ENCODE data around the gene TAGAP.

The TAGAP gene

DNA sequence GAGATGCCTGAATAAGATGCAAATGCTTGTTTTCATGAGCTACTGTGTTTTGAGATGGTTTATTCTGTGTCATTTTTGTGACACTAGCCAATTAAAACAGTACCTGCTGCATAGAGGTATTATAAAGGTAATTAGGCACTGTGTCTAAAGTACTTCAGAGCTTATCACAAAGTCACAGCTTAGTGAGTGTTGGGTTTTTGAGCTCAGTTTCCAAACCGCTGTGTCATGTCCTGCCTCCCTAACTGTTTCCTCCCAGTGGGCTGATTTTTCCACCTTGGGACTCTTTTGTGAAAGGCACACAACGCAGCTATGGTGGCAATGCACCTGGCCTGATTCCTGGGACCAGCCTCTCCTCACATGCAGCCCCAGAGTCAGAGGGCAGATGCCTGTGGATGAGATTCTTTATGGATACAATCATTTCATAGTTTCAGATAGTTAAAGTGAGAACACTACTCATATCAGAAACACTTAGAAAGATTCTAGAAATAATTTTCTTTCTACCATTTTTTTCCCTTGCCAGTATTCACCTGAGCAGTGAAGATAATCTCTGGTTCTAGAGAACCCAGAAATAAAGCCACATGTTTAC lies 41.3 kb upstream of the TAGAP start:
- Histone ChIP-seq H3K27me3 (ENCODE audit: control insufficient read depth, low read length) (no peaks in the 10 kb centered on the region), H3K9me3 (ENCODE audit: control insufficient read depth, insufficient read depth, low read length) (no peaks in the 10 kb centered on the region), H3K9me2 (replicated peaks; ENCODE audit: control insufficient read depth, low read length) (no peaks in the 10 kb centered on the region), H3K36me3 (ENCODE audit: control insufficient read depth, low read length) (no peaks in the 10 kb centered on the region), H3K27ac (ENCODE audit: low read depth, low read length) (no peak overlapping the region), H3K4me1 (ENCODE audit: control insufficient read depth, low read length) (peaks cover 64% of the 10 kb centered on the region), H3K4me2 (ENCODE audit: low read length) (no peak overlapping the region), H4K20me1 (ENCODE audit: control insufficient read depth, insufficient read depth, low read depth, low read length) (no peaks in the 10 kb centered on the region), H3K79me2 (ENCODE audit: control insufficient read depth, low read length) (no peaks in the 10 kb centered on the region), H3F3A (ENCODE audit: control insufficient read depth, insufficient read depth) (peaks cover 13% of the 10 kb centered on the region), H3K4me3 (ENCODE audit: low read length) (no peak overlapping the region)
- TF ChIP-seq EZH2phosphoT487 (IDR thresholded peaks at IDR 0.05; ENCODE audit: borderline replicate concordance, low read length), result no peak
- TF ChIP-seq, protein P1, sequence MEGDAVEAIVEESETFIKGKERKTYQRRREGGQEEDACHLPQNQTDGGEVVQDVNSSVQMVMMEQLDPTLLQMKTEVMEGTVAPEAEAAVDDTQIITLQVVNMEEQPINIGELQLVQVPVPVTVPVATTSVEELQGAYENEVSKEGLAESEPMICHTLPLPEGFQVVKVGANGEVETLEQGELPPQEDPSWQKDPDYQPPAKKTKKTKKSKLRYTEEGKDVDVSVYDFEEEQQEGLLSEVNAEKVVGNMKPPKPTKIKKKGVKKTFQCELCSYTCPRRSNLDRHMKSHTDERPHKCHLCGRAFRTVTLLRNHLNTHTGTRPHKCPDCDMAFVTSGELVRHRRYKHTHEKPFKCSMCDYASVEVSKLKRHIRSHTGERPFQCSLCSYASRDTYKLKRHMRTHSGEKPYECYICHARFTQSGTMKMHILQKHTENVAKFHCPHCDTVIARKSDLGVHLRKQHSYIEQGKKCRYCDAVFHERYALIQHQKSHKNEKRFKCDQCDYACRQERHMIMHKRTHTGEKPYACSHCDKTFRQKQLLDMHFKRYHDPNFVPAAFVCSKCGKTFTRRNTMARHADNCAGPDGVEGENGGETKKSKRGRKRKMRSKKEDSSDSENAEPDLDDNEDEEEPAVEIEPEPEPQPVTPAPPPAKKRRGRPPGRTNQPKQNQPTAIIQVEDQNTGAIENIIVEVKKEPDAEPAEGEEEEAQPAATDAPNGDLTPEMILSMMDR (IDR thresholded peaks at IDR 0.05; ENCODE audit: low read depth, low read length, poor library complexity, severe bottlenecking), result no peak

DNA sequence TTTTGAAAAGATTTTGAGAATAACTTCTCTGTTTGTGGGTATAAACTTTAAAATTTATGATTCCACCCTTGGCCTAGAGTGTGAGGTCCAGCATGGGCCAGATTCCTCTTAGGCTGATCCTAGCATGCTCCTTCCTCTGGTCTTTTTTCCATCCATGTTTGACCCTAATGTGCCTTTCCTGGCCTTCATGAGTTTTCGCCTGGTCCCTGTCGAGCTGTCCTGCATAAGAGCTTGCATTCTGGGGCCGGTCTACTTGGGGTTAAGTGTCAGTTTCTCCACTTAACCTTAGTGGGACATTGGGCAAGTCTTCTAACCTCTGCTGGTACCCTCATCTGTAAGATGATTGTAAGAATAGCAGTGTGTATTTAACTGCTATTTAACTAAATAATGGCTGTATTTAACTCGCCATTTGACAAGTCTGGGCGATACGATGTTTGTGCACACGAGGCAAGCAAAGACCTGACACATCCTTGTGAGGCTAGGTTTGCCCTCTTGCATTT lies 40.7 kb upstream of the TAGAP start:
- Histone ChIP-seq H3K4me1 (ENCODE audit: control insufficient read depth, low read length) (peaks cover 66% of the 10 kb centered on the region), H3F3A (ENCODE audit: control insufficient read depth, insufficient read depth) (peaks cover 13% of the 10 kb centered on the region), H3K9me3 (ENCODE audit: control insufficient read depth, insufficient read depth, low read length) (no peaks in the 10 kb centered on the region), H3K27me3 (ENCODE audit: control insufficient read depth, low read length) (no peaks in the 10 kb centered on the region), H3K9me2 (replicated peaks; ENCODE audit: control insufficient read depth, low read length) (no peaks in the 10 kb centered on the region), H3K79me2 (ENCODE audit: control insufficient read depth, low read length) (no peaks in the 10 kb centered on the region), H3K4me3 (ENCODE audit: low read length) (no peak overlapping the region), H3K27ac (ENCODE audit: low read depth, low read length) (no peak overlapping the region), H3K4me2 (ENCODE audit: low read length) (no peak overlapping the region), H4K20me1 (ENCODE audit: control insufficient read depth, insufficient read depth, low read depth, low read length) (no peaks in the 10 kb centered on the region), H3K36me3 (ENCODE audit: control insufficient read depth, low read length) (no peaks in the 10 kb centered on the region)
- TF ChIP-seq EZH2phosphoT487 (IDR thresholded peaks at IDR 0.05; ENCODE audit: borderline replicate concordance, low read length), result no peak
- TF ChIP-seq, protein P1 (IDR thresholded peaks at IDR 0.05; ENCODE audit: low read depth, low read length, poor library complexity, severe bottlenecking), result no peak

DNA sequence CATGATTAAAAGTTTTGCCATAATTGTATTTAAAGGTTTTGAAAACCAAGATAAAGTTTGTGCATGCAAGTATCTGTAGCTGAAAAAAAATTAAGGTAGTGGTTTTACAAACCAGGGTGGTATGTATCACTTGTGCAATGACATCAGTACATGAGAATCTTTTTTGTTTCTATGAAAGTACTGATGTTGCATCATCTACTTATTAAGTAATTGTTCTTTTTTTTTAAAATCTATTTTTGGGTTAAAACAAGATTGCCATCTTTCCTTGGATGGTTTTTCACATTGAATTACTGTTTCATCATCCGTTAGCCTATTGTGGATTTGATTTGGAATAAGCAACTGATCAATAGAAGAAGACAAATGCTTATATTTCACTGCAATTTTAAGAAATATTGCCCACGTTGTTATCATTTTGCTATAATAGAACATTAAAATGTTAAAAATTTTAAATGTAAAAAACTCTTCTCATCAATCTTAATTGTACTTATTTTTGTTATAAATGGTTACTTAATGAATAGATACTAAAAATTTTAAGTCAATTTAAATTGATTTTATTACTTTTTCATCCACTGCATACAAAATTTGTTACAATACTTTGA lies 39.8 kb upstream of the TAGAP start:
- Histone ChIP-seq H3K4me1 (ENCODE audit: control insufficient read depth, low read length) (peaks cover 66% of the 10 kb centered on the region), H3K9me3 (ENCODE audit: control insufficient read depth, insufficient read depth, low read length) (peaks cover 5% of the 10 kb centered on the region; the same call in 1 of the 2 replicates), H3K4me2 (ENCODE audit: low read length) (no peak overlapping the region), H3F3A (ENCODE audit: control insufficient read depth, insufficient read depth) (peaks cover 19% of the 10 kb centered on the region), H3K27me3 (ENCODE audit: control insufficient read depth, low read length) (no peaks in the 10 kb centered on the region), H3K9me2 (replicated peaks; ENCODE audit: control insufficient read depth, low read length) (no peaks in the 10 kb centered on the region), H4K20me1 (ENCODE audit: control insufficient read depth, insufficient read depth, low read depth, low read length) (no peaks in the 10 kb centered on the region), H3K36me3 (ENCODE audit: control insufficient read depth, low read length) (no peaks in the 10 kb centered on the region), H3K79me2 (ENCODE audit: control insufficient read depth, low read length) (no peaks in the 10 kb centered on the region), H3K4me3 (ENCODE audit: low read length) (no peak overlapping the region), H3K27ac (ENCODE audit: low read depth, low read length) (no peak overlapping the region)
- TF ChIP-seq, protein P1 (IDR thresholded peaks at IDR 0.05; ENCODE audit: low read depth, low read length, poor library complexity, severe bottlenecking), result no peak

All from DOHH2 (cell line).